ENCODE data around the gene BAAT.

DNA sequence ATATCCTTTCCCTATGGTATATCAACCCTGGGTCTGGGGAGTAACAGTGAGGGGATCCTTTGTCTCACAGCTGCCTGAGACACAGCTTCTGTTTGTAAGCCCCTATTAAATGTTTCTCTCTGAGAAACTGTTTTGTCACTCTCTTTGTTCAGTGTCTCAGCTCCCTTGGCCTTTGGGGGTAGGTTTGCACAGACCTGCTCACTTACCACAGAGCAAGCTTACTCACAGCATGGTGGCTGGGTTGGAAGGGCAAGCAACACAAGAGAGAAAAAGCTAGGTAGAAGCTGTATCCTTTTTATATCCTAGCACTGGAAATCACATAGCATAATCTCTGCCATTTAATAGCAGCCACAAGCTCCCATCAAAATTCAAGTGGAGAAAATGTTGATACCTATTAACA lies 4.5 kb downstream of the BAAT start:
- TF ChIP-seq FOXP1 (CRISPR knock-in tag; IDR thresholded peaks at IDR 0.05; ENCODE audit: borderline replicate concordance) (no peak), ZBTB43 (CRISPR knock-in tag; IDR thresholded peaks at IDR 0.05) (no peak), CBFB (CRISPR knock-in tag; IDR thresholded peaks at IDR 0.05; ENCODE audit: low read depth) (no peak), PRRX2 (CRISPR knock-in tag; IDR thresholded peaks at IDR 0.05) (no peak)
- TF ChIP-seq, protein P1, sequence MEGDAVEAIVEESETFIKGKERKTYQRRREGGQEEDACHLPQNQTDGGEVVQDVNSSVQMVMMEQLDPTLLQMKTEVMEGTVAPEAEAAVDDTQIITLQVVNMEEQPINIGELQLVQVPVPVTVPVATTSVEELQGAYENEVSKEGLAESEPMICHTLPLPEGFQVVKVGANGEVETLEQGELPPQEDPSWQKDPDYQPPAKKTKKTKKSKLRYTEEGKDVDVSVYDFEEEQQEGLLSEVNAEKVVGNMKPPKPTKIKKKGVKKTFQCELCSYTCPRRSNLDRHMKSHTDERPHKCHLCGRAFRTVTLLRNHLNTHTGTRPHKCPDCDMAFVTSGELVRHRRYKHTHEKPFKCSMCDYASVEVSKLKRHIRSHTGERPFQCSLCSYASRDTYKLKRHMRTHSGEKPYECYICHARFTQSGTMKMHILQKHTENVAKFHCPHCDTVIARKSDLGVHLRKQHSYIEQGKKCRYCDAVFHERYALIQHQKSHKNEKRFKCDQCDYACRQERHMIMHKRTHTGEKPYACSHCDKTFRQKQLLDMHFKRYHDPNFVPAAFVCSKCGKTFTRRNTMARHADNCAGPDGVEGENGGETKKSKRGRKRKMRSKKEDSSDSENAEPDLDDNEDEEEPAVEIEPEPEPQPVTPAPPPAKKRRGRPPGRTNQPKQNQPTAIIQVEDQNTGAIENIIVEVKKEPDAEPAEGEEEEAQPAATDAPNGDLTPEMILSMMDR (IDR thresholded peaks at IDR 0.05) = no peak

Measured in WTC11 (cell line).